ENCODE data around the gene COL13A1. TPM values are rescaled to one million over a fixed set of nuclear protein-coding genes. Genes with fewer than 3 reads are reported as not detected.

COL13A1 gene
- total and polyA plus RNA-seq, 2 of the 8 experiments (the other 6 are each of a cell fraction or from before 2014, with no cell fraction given): 2.6 to 5.2 TPM

DNA sequence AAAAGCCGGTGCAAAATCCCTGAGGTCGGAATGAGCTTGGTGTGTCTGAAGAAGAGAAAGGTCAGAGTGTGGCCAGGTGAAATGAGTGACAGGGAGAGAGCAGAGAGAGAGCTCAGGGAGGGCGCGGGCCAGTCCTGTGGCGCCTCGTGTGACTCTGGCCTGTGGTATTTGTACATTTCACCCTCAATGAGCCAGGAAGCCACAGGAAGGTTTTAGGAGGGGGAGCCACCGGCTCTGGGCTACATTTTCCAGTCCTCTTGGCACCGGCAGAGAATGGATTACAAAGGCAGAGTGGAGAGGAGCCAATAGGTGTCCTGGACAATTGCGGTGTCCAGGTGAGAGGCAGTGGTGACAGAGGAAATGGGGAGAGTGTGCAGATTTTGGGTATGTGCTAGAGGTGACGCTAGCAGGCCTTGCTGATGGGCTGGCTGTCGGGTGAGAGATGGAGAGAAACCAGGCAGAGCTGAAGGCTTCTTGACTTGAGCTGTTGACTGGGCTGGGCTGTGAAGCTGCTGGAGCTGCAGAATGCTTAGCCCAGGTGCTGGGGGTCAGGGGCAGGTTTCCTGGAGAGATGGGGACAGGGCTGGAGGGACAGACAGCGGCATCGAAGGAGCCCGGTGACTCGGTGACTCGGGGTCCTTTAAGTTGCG lies 38.1 kb downstream of the COL13A1 start (continued):
- TF ChIP-seq CTBP2 (IDR thresholded peaks at IDR 0.05; ENCODE audit: borderline replicate concordance, insufficient read depth, insufficient read length, low read length) (no peak), CREB1 (IDR thresholded peaks at IDR 0.05) (no peak), HDAC2 (IDR thresholded peaks at IDR 0.05; ENCODE audit: borderline replicate concordance in 1 of 2, low read depth in 2 of 2, low read length in 2 of 2) (no peak), NRF1 (IDR thresholded peaks at IDR 0.05; ENCODE audit: low read depth, low read length) (no peak), EGR1 (IDR thresholded peaks at IDR 0.05; ENCODE audit: borderline replicate concordance, low read depth, low read length) (no peak), KDM1A (IDR thresholded peaks at IDR 0.05; ENCODE audit: borderline replicate concordance, low read length) (no peak), POU5F1 (IDR thresholded peaks at IDR 0.05; ENCODE audit: low read depth, low read length) (no peak), SUZ12 (IDR thresholded peaks at IDR 0.05; ENCODE audit: low read length) (no peak)
- TF ChIP-seq, protein P1, sequence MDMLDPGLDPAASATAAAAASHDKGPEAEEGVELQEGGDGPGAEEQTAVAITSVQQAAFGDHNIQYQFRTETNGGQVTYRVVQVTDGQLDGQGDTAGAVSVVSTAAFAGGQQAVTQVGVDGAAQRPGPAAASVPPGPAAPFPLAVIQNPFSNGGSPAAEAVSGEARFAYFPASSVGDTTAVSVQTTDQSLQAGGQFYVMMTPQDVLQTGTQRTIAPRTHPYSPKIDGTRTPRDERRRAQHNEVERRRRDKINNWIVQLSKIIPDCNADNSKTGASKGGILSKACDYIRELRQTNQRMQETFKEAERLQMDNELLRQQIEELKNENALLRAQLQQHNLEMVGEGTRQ (IDR thresholded peaks at IDR 0.05; ENCODE audit: low read length): no peak

All from H1 (cell line).